D721Med (cell line): ENCODE results near the gene MAGEA8.

Experiments used
- DNase-seq: peaks from one replicate; pipeline ENCODE4 v3.0.0; 2011; ENCODE audit warnings: low spot score; ENCODE audit not compliant: insufficient read length
- FAIRE-seq: peaks from 2 replicates; lab custom pipeline; 2011; peaks lifted over from hg19 to GRCh38; lab: Jason Lieb, UNC
- CTCF ChIP-seq: IDR thresholded peaks from 2 replicates; pipeline ENCODE4 v1.5.1; 2012; ENCODE audit warnings: mild to moderate bottlenecking, control low read depth; ENCODE audit not compliant: insufficient read depth; ENCODE audit errors: missing control alignments

Gene MAGEA8

GRCh38 chrX:149898554-149898953 lies 17.6 kb downstream of the MAGEA8 start:
- no peak for DNase-seq
- no peak for TF ChIP-seq CTCF
- no peak for FAIRE-seq

- TF ChIP-seq CTCF = no peak
- DNase-seq (no peak), FAIRE-seq (no peak)
Measured at GRCh38 chrX:149903889-149904748, 23.1 kb downstream of the MAGEA8 start.

- DNase-seq (no peak), FAIRE-seq (no peak)
Measured at GRCh38 chrX:149908308-149908707, 27.3 kb downstream of the MAGEA8 start.

GRCh38 chrX:149908727-149909126 lies 27.7 kb downstream of the MAGEA8 start:
- TF ChIP-seq CTCF = no peak
- DNase-seq = no peak
- FAIRE-seq = no peak

More at GRCh38 chrX:149908308-149908707, 27.3 kb downstream of the MAGEA8 start:
- no peak for TF ChIP-seq CTCF

GRCh38 chrX:149909324-149910177 lies 28.6 kb downstream of the MAGEA8 start:
- TF ChIP-seq CTCF = no peak
- DNase-seq (no peak), FAIRE-seq (no peak)

GRCh38 chrX:149910178-149910695 lies 29.3 kb downstream of the MAGEA8 start:
- TF ChIP-seq CTCF = no peak
- DNase-seq (no peak), FAIRE-seq (no peak)
